DOHH2 (cell line): Measurements from ENCODE around the gene CAPN11.

Experiments used
- H3F3A ChIP-seq: fragments of 200-600 bp; sonication (generic), shearing (Covaris generic); 2 replicates; pipeline ENCODE4 v1.6.0; 2016; ENCODE audit warnings: antibody characterized with exemption, mild to moderate bottlenecking; ENCODE audit not compliant: control insufficient read depth, insufficient read depth
- H3K27ac ChIP-seq: fragments of 200-600 bp; sonication (generic); 2 replicates; pipeline ENCODE4 v1.5.1; 2014; ENCODE audit warnings: low read depth, mild to moderate bottlenecking, low read length, moderate library complexity
- H3K27me3 ChIP-seq: fragments of 200-600 bp; sonication (generic); 2 replicates; pipeline ENCODE4 v1.6.1; 2014; ENCODE audit warnings: mild to moderate bottlenecking, low read length, mixed read lengths; ENCODE audit not compliant: control insufficient read depth
- H3K36me3 ChIP-seq: fragments of 200-600 bp; sonication (generic); 2 replicates; pipeline ENCODE4 v1.6.1; 2014; ENCODE audit warnings: mild to moderate bottlenecking, low read length, moderate library complexity, mixed read lengths; ENCODE audit not compliant: control insufficient read depth
- H3K4me1 ChIP-seq: fragments of 200-600 bp; sonication (generic); 2 replicates; pipeline ENCODE4 v1.6.1; 2014; ENCODE audit warnings: mild to moderate bottlenecking, low read length, mixed read lengths; ENCODE audit not compliant: control insufficient read depth
- H3K4me2 ChIP-seq: fragments of 200-600 bp; sonication (generic); 2 replicates; pipeline ENCODE4 v1.6.0; 2014; ENCODE audit warnings: mild to moderate bottlenecking, low read length, moderate library complexity
- H3K4me3 ChIP-seq: fragments of 200-600 bp; sonication (generic); 2 replicates; pipeline ENCODE4 v1.5.1; 2014; ENCODE audit warnings: mild to moderate bottlenecking, low read length, mixed read lengths
- H3K79me2 ChIP-seq: fragments of 200-600 bp; sonication (generic); 2 replicates; pipeline ENCODE4 v1.6.1; 2014; ENCODE audit warnings: mild to moderate bottlenecking, low read length, mixed read lengths; ENCODE audit not compliant: control insufficient read depth
- H3K9me2 ChIP-seq: fragments of 200-600 bp; sonication (generic); replicated peaks from 2 replicates; pipeline ENCODE4 v1.6.1; 2014; ENCODE audit warnings: mild to moderate bottlenecking, low read length, mixed read lengths; ENCODE audit not compliant: control insufficient read depth
- H3K9me3 ChIP-seq: fragments of 200-600 bp; sonication (generic); 2 replicates; pipeline ENCODE4 v1.6.1; 2014; ENCODE audit warnings: antibody characterized with exemption, low read length, mixed read lengths; ENCODE audit not compliant: control insufficient read depth, insufficient read depth
- H4K20me1 ChIP-seq: fragments of 200-600 bp; sonication (generic); 2 replicates; pipeline ENCODE4 v1.6.0; 2014; ENCODE audit warnings: low read depth, mild to moderate bottlenecking, antibody characterized with exemption, low read length, moderate library complexity; ENCODE audit not compliant: control insufficient read depth, insufficient read depth
- EZH2phosphoT487 ChIP-seq: fragments of 200-600 bp; sonication (generic); IDR thresholded peaks from 2 replicates; pipeline ENCODE4 v1.6.1; 2017; ENCODE audit warnings: borderline replicate concordance, mild to moderate bottlenecking, antibody characterized with exemption, low read length, moderate library complexity, mixed read lengths
- TF ChIP-seq, protein P1 (sequence below): fragments of 200-600 bp; sonication (generic); IDR thresholded peaks from one replicate; pipeline ENCODE4 v1.5.1; 2014; ENCODE audit warnings: antibody characterized with exemption, mild to moderate bottlenecking, low read depth, low read length; ENCODE audit not compliant: poor library complexity, severe bottlenecking

Gene CAPN11

GRCh38 chr6:44198684-44199083 lies 40.1 kb downstream of the CAPN11 start:
- Histone ChIP-seq H3K9me2 (no peaks in the 10 kb centered on the region), H3F3A (no peaks in the 10 kb centered on the region), H3K79me2 (no peaks in the 10 kb centered on the region), H3K4me1 (no peaks in the 10 kb centered on the region), H3K4me2 (no peak overlapping the region), H3K27ac (no peak overlapping the region), H3K4me3 (no peak overlapping the region), H4K20me1 (no peaks in the 10 kb centered on the region), H3K36me3 (no peaks in the 10 kb centered on the region), H3K9me3 (no peaks in the 10 kb centered on the region), H3K27me3 (peaks cover 5% of the 10 kb centered on the region; the same call in 1 of the 2 replicates)
- no peak for TF ChIP-seq EZH2phosphoT487
- TF ChIP-seq, protein P1, sequence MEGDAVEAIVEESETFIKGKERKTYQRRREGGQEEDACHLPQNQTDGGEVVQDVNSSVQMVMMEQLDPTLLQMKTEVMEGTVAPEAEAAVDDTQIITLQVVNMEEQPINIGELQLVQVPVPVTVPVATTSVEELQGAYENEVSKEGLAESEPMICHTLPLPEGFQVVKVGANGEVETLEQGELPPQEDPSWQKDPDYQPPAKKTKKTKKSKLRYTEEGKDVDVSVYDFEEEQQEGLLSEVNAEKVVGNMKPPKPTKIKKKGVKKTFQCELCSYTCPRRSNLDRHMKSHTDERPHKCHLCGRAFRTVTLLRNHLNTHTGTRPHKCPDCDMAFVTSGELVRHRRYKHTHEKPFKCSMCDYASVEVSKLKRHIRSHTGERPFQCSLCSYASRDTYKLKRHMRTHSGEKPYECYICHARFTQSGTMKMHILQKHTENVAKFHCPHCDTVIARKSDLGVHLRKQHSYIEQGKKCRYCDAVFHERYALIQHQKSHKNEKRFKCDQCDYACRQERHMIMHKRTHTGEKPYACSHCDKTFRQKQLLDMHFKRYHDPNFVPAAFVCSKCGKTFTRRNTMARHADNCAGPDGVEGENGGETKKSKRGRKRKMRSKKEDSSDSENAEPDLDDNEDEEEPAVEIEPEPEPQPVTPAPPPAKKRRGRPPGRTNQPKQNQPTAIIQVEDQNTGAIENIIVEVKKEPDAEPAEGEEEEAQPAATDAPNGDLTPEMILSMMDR, result no peak

DNA sequence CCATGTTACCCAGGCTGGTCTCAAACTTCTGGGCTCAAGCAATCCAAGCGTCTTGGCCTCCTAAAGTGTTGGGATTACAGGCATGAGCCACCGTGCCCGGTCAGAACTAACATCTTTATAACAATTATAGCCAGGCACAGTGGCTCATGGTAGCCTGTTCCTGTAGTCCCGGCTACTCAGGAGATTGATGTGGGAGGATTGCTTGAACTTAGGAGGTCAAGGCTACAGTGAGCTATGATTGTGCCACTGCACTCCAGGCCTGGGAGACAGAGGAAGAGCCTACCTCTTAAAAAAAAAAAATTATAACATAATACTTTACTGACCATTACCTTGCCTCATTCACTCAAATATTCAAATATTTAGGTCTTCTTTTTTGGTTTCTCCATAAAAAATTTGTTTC lies 41.3 kb downstream of the CAPN11 start:
- H3K9me3 ChIP-seq, result no peaks in the 10 kb centered on the region
- TF ChIP-seq EZH2phosphoT487, result no peak
- TF ChIP-seq, protein P1, result no peak
- H3K9me2 ChIP-seq, result no peaks in the 10 kb centered on the region
- peaks cover 5% of the 10 kb centered on the region; the same call in 1 of the 2 replicates for H3K27me3 ChIP-seq
- no peak overlapping the region for H3K27ac ChIP-seq
- H3F3A ChIP-seq, result no peaks in the 10 kb centered on the region
- H4K20me1 ChIP-seq, result no peaks in the 10 kb centered on the region
- no peaks in the 10 kb centered on the region for H3K36me3 ChIP-seq
- no peaks in the 10 kb centered on the region for H3K4me1 ChIP-seq
- no peak overlapping the region for H3K4me2 ChIP-seq
- H3K4me3 ChIP-seq, result no peak overlapping the region
- no peaks in the 10 kb centered on the region for H3K79me2 ChIP-seq

DNA sequence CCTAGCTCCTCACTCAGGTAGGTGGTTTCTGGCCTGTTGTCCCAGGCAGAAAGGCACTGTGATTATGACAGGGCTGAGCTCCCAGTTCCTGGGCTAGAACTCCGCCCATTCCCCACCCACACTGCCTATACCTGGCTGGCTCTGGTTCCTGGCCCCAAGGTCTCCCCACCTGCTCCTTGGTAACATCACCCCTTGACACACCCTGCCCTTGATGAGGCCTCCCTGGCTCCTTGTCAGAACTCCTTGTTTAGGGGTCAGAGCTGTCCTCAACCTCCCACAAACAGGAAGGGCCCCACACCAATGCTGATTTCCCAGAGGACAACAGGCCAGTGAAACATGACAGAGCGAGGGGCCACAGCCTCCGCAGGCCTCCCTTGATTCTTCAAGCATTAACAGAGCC lies 42.6 kb downstream of the CAPN11 start:
- no peaks in the 10 kb centered on the region for H3F3A ChIP-seq
- no peak overlapping the region for H3K27ac ChIP-seq
- no peaks in the 10 kb centered on the region for H4K20me1 ChIP-seq
- no peaks in the 10 kb centered on the region for H3K9me3 ChIP-seq
- no peaks in the 10 kb centered on the region for H3K4me1 ChIP-seq
- no peaks in the 10 kb centered on the region for H3K79me2 ChIP-seq
- no peak overlapping the region for H3K4me2 ChIP-seq
- no peak overlapping the region for H3K4me3 ChIP-seq
- H3K36me3 ChIP-seq, result no peaks in the 10 kb centered on the region
- H3K9me2 ChIP-seq, result no peaks in the 10 kb centered on the region
- peaks cover 5% of the 10 kb centered on the region; the same call in 1 of the 2 replicates for H3K27me3 ChIP-seq
- TF ChIP-seq, protein P1, result no peak
- TF ChIP-seq EZH2phosphoT487, result no peak
